Stimulated activated CD4-positive, alpha-beta T cell treated with anti-CD3 and anti-CD28 coated beads, Interleukin-4, amount 100 ng/mL, for 48 hours (primary cell): ENCODE measurements around the gene TIAM2.

Experiments used
- DNase-seq, 2 donors: peaks; one replicate each; pipeline ENCODE4 v3.0.0-alpha.2; 2020; ENCODE audit warnings: low read depth in 2 of 2

Gene TIAM2

GRCh38 chr6:155287762-155288161 lies 292.6 kb downstream of the TIAM2 start:
- no peak for DNase-seq

- DNase-seq, result no peak
These were observed 295.4 kb downstream of the TIAM2 start for GRCh38 chr6:155290491-155290890.

- no peak for DNase-seq
These were observed 296.2 kb downstream of the TIAM2 start for GRCh38 chr6:155291291-155291690.

GRCh38 chr6:155292711-155293110 lies 297.6 kb downstream of the TIAM2 start:
- no peak for DNase-seq

- no peak for DNase-seq
These were observed 302.6 kb downstream of the TIAM2 start for GRCh38 chr6:155297669-155298068.

GRCh38 chr6:155301867-155302266 lies 306.8 kb downstream of the TIAM2 start:
- no peak for DNase-seq

GRCh38 chr6:155303361-155303870 lies 308.3 kb downstream of the TIAM2 start:
- DNase-seq, result no peak

GRCh38 chr6:155306958-155307357 lies 311.8 kb downstream of the TIAM2 start:
- no peak for DNase-seq
